Vagina (tissue), 2 donors: ENCODE measurements around the gene TOP3B. TPM values are rescaled to one million over a fixed set of nuclear protein-coding genes. Genes with fewer than 3 reads are reported as not detected.

Experiments used
- DNase-seq, 2 donors: peaks; one replicate each; pipeline ENCODE4 v3.0.0-alpha.2; 2017; ENCODE audit errors: extremely low spot score in 2 of 2
- H3K27ac ChIP-seq: fragments of 200-600 bp; sonication (generic); one replicate; pipeline ENCODE4 v1.5.1; 2019
- H3K27me3 ChIP-seq: fragments of 200-600 bp; sonication (generic); one replicate; pipeline ENCODE4 v1.5.1; 2019
- H3K36me3 ChIP-seq, 2 donors: fragments of 200-600 bp; sonication (generic); one replicate each; pipeline ENCODE4 v1.5.1; 2017 to 2019
- H3K4me1 ChIP-seq: fragments of 200-600 bp; sonication (generic); one replicate; pipeline ENCODE4 v1.5.1; 2019
- H3K4me3 ChIP-seq, 2 donors: fragments of 200-600 bp; sonication (generic); 1 replicate in 1 of 2; 2 replicates in 1 of 2; pipeline ENCODE4 v1.5.1; 2016 to 2019
- H3K9me3 ChIP-seq: fragments of 200-600 bp; sonication (generic); one replicate; pipeline ENCODE4 v1.5.1; 2019
- POLR2A ChIP-seq, 2 donors: fragments of 450-650 bp; IDR thresholded peaks; one replicate each; pipeline ENCODE4 v1.6.1; 2017; ENCODE audit warnings: antibody characterized with exemption in 2 of 2, mild to moderate bottlenecking in 2 of 2, moderate library complexity in 2 of 2
- POLR2AphosphoS5 ChIP-seq, 2 donors: sonication (generic); formaldehyde crosslinking; IDR thresholded peaks; one replicate each; pipeline ENCODE4 v1.9.0; 2017; ENCODE audit warnings: antibody characterized with exemption in 2 of 2, mild to moderate bottlenecking in 2 of 2, low read depth in 1 of 2; ENCODE audit not compliant: insufficient read depth in 1 of 2
- intact Hi-C: fragments of 100-400 bp; cut with DNase I; formaldehyde crosslinking; loops from one replicate; pipeline ENCODE4 v1.15.1; 2023
- total RNA-seq: library from RNA; depleted of rRNA; stranded (reverse); fragments of >200 nt; gene quantifications from one replicate; pipeline ENCODE4 v1.2.3, GENCODE V29; 2016
- TF ChIP-seq, protein P1 (sequence below), 3 experiments: fragments of 450-650 bp in 2 of 3; fragments of 200-600 bp in 1 of 3; sonication (generic) in 1 of 3; IDR thresholded peaks; one replicate each; pipeline ENCODE4 v1.5.1; 2017 to 2019; ENCODE audit warnings: antibody characterized with exemption in 3 of 3, mild to moderate bottlenecking in 2 of 3, moderate library complexity in 2 of 3

TOP3B gene
- total RNA-seq, 1 donor from 2014 or later, result 42.7 TPM

DNA sequence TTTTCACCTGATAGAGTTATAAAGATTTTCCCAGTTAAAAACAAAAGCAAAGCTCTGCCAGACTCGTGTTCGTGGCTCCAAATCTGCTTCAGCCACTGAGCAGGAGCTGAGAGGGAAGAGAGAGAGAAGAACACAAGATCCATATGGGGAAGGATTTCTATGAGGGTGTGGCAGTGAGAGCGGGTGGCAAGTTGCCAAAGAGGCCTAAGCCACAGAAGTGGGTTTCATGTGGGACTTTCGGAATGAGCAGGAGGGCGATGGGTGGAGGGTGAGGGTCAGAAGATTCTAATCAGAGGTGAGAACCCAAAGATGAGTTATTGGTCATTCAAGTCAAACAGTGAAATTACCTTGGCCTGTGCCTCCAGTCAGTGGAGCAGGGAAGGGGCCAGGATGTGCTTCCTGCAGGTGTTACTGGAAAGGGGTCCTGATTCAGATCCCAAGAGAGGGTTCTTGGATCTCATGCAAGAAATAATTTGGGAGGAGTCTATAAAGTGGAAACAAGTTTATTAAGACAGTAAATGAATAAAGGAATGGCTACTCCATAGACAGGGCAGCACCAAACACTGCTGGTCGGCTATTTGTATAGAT is 40.5 kb upstream of the TOP3B start:
- no peaks in the 10 kb centered on the region for H3K9me3 ChIP-seq
- no peaks in the 10 kb centered on the region for H3K36me3 ChIP-seq
- no peaks in the 10 kb centered on the region for H3K27me3 ChIP-seq
- H3K4me1 ChIP-seq, result no peaks in the 10 kb centered on the region
- TF ChIP-seq POLR2AphosphoS5 (IDR thresholded peaks at IDR 0.05; ENCODE audit: insufficient read depth in 1 of 2, low read depth in 1 of 2), result no peak
- TF ChIP-seq, protein P1, sequence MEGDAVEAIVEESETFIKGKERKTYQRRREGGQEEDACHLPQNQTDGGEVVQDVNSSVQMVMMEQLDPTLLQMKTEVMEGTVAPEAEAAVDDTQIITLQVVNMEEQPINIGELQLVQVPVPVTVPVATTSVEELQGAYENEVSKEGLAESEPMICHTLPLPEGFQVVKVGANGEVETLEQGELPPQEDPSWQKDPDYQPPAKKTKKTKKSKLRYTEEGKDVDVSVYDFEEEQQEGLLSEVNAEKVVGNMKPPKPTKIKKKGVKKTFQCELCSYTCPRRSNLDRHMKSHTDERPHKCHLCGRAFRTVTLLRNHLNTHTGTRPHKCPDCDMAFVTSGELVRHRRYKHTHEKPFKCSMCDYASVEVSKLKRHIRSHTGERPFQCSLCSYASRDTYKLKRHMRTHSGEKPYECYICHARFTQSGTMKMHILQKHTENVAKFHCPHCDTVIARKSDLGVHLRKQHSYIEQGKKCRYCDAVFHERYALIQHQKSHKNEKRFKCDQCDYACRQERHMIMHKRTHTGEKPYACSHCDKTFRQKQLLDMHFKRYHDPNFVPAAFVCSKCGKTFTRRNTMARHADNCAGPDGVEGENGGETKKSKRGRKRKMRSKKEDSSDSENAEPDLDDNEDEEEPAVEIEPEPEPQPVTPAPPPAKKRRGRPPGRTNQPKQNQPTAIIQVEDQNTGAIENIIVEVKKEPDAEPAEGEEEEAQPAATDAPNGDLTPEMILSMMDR (IDR thresholded peaks at IDR 0.05), result no peak
- intact Hi-C loops, result no loop called here
- DNase-seq, result no peak
- H3K27ac ChIP-seq, result no peak overlapping the region
- no peak overlapping the region for H3K4me3 ChIP-seq

DNA sequence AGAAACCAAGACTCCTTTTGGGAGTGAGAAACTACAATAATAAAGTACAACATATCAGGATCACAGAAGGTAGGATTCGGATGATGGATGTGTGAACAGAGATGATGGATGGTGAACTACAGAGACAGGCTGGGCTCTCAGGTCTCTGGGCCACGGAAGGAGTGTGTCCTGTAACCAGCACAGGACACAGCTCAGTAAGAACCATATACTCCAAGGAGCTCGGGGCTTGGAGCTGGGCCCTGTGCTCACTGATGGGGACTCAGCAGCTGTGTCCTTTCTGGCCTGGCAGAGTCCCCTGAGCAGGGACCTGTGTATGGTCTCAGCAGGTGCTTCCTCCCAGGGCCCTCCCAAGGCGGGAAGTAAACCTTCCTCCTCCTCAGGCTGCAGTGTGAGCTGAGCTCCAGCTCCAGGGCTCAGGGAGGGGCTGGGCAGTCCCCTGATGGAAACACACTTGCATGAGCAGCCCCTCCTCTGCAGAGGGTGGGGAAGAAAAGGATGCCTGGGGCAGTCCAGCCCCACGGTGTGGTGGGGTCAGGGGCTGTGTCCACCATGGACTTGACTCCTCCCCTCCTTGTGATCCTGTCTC is 39.8 kb upstream of the TOP3B start:
- no peak for TF ChIP-seq POLR2A (IDR thresholded peaks at IDR 0.05)
- TF ChIP-seq POLR2AphosphoS5 (IDR thresholded peaks at IDR 0.05; ENCODE audit: insufficient read depth in 1 of 2, low read depth in 1 of 2), result no peak
- no peaks in the 10 kb centered on the region for H3K36me3 ChIP-seq
- DNase-seq, result no peak
- no peak overlapping the region for H3K4me3 ChIP-seq
- H3K27ac ChIP-seq, result no peak overlapping the region
- H3K9me3 ChIP-seq, result no peaks in the 10 kb centered on the region
- H3K27me3 ChIP-seq, result no peaks in the 10 kb centered on the region
- intact Hi-C loops, result no loop called here
- H3K4me1 ChIP-seq, result no peaks in the 10 kb centered on the region

DNA sequence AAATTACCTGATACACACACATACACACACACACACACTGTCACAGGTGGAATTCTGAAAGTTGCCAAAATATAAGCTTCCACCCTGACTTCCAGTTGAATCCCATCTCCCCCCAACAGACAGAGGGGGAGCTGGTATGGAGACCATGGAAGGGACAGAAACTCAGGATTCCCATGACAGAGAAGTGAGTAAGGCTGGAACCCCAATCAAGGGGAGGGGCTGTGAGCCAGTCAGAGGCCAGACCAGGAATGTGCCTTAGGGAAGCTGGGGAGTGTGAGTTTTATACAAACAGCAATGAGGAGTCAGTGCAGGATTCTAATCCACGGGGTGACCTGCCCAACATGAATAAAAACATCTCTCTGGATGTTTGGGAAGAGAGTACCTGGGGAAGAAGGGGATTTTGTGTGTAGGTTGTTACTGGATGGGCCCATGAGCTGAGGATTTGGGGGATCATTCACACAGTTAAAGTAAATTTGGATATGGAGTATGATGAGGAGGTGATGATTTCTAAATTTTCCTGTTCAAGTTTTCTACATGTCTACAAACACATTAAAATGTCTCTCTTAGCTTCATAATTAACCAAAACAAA is 38.7 kb upstream of the TOP3B start:
- Histone ChIP-seq H3K9me3 (no peaks in the 10 kb centered on the region), H3K27me3 (no peaks in the 10 kb centered on the region), H3K36me3 (no peaks in the 10 kb centered on the region), H3K4me1 (no peaks in the 10 kb centered on the region), H3K27ac (no peak overlapping the region), H3K4me3 (no peak overlapping the region)
- no peak for DNase-seq
- TF ChIP-seq POLR2A (IDR thresholded peaks at IDR 0.05) (no peak), POLR2AphosphoS5 (IDR thresholded peaks at IDR 0.05; ENCODE audit: insufficient read depth in 1 of 2, low read depth in 1 of 2) (no peak)
- TF ChIP-seq, protein P1 (IDR thresholded peaks at IDR 0.05), result no peak
- intact Hi-C loops, result no loop called here

DNA sequence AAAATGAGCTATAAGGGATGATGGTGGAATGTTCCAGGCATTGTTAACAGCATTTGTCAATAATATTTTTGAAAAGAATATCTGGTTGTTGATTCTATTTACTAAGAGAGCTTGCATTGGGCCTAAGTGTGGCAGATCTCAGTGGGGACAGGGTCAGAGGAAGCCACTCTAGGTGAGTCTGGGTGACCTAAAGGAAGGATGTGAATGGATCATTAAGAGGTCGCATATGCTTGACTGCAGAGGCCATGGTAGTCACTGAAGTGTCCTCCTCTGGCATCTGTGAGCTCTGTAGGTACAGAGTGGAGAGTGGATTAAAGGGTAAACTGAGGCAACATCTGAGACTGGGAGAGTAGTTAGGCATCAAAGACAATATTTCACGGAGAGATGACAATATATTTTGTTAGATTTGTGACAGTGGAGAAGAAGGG is 37.9 kb upstream of the TOP3B start:
- no peak for TF ChIP-seq POLR2AphosphoS5 (IDR thresholded peaks at IDR 0.05; ENCODE audit: insufficient read depth in 1 of 2, low read depth in 1 of 2)
- TF ChIP-seq POLR2A (IDR thresholded peaks at IDR 0.05), result no peak
- TF ChIP-seq, protein P1 (IDR thresholded peaks at IDR 0.05), result no peak

DNA sequence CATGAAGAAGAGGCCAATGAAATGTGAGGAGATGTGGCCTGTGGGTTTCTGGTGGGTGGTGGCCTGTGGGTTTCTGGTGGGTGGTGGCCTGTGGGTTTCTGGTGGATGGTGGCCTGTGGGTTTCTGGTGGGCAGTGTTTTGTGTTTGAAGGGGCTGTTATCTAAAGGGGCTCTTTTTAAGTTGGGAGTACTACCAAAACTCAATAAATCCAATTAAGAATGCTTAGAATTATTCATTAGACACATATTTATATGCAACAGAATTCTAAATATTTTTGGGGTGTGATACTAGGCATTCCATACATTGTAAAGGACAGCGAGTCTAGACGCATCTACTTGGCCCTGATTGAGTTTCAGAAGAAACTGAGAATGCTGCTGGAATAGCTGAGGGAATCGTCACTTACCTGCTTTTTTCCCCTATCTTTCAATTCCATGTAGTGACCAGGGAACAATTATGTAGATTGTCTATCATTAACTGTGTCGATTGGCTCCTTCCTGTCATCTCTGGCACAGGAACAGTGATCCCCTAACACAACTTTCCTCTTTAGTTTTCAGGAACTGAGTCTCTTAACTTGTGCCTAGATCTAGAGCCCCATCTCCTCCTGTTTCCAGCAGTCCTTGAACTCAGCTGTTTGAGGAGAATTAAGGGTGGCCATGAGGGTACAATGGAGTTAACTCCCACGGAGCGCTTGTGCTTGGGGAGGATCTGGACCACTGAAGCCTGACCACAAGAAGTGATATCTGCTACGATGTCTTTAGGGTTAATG is 37.3 kb upstream of the TOP3B start:
- DNase-seq, result no peak
- Histone ChIP-seq H3K4me3 (no peak overlapping the region), H3K27me3 (no peaks in the 10 kb centered on the region), H3K4me1 (no peaks in the 10 kb centered on the region), H3K36me3 (no peaks in the 10 kb centered on the region), H3K27ac (no peak overlapping the region), H3K9me3 (no peaks in the 10 kb centered on the region)
- TF ChIP-seq POLR2A (IDR thresholded peaks at IDR 0.05), result no peak
- no peak for TF ChIP-seq POLR2AphosphoS5 (IDR thresholded peaks at IDR 0.05; ENCODE audit: insufficient read depth in 1 of 2, low read depth in 1 of 2)
- TF ChIP-seq, protein P1 (IDR thresholded peaks at IDR 0.05), result no peak
- intact Hi-C loops, result no loop called here

More for the DNA sequence above, 37.9 kb upstream of the TOP3B start:
- Histone ChIP-seq H3K4me1 (no peaks in the 10 kb centered on the region), H3K9me3 (no peaks in the 10 kb centered on the region), H3K36me3 (no peaks in the 10 kb centered on the region), H3K4me3 (no peak overlapping the region), H3K27me3 (no peaks in the 10 kb centered on the region), H3K27ac (no peak overlapping the region)
- intact Hi-C loops, result no loop called here
- DNase-seq, result no peak
